Activated T-cell treated with anti-CD3 and anti-CD28 coated beads, Interleukin-2, amount 50 U/mL, for 72 hours (primary cell): ENCODE results near the gene STIL. TPM values are rescaled to one million over a fixed set of nuclear protein-coding genes. Genes with fewer than 3 reads are reported as not detected.

Experiments used
- ATAC-seq, 2 donors: fragments of 150-1000 bp; cut with Tn5 transposase; replicated peaks in 1 of 2; 2 replicates each; pipeline ENCODE4 v1.10.0; 2021; ENCODE audit warnings: moderate library complexity in 2 of 2, mild to moderate bottlenecking in 1 of 2
- DNase-seq, 2 donors: peaks; one replicate each; pipeline ENCODE4 v3.0.0; 2021 to 2022; ENCODE audit warnings: mixed read lengths in 1 of 2
- H3K27ac Mint-ChIP-seq: one replicate; pipeline ENCODE4 v1.8.0; 2022; ENCODE audit warnings: mild to moderate bottlenecking, moderate library complexity, mixed read lengths
- H3K27me3 Mint-ChIP-seq: one replicate; pipeline ENCODE4 v1.8.0; 2022; ENCODE audit warnings: low read depth, mixed read lengths
- H3K36me3 Mint-ChIP-seq, 2 donors: one replicate each; pipeline ENCODE4 v1.8.0; 2022; ENCODE audit warnings: mixed read lengths in 2 of 2, mild to moderate bottlenecking in 1 of 2; ENCODE audit not compliant: insufficient read depth in 2 of 2
- H3K4me1 Mint-ChIP-seq: one replicate; pipeline ENCODE4 v1.8.0; 2022; ENCODE audit warnings: low read depth, mixed read lengths
- H3K4me3 Mint-ChIP-seq, 2 donors: one replicate each; pipeline ENCODE4 v1.8.0; 2022; ENCODE audit warnings: mild to moderate bottlenecking in 2 of 2, mixed read lengths in 2 of 2, moderate library complexity in 2 of 2
- H3K9me3 Mint-ChIP-seq, 2 donors: one replicate each; pipeline ENCODE4 v1.8.0; 2022; ENCODE audit warnings: mixed read lengths in 2 of 2
- total RNA-seq, 2 donors: library from RNA; stranded (reverse); gene quantifications; one replicate each; pipeline ENCODE4 v1.2.3, GENCODE V29; 2022

The STIL gene
- total RNA-seq, 2 donors from 2014 or later, result 26.8 to 32.2 TPM

- Mint-ChIP-seq H3K4me3 (no peak overlapping the region), H3K4me1 (no peaks in the 10 kb centered on the region), H3K27ac (no peak overlapping the region), H3K36me3 (no peaks in the 10 kb centered on the region), H3K27me3 (peaks cover 6% of the 10 kb centered on the region), H3K9me3 (no peaks in the 10 kb centered on the region)
- DNase-seq, result no peak
- ATAC-seq, result no peak
Observed at GRCh38 chr1:47219001-47219400, 94.9 kb downstream of the STIL start.

- H3K4me3 Mint-ChIP-seq, result no peak overlapping the region
- ATAC-seq (no peak), DNase-seq (no peak)
- H3K36me3 Mint-ChIP-seq, result no peaks in the 10 kb centered on the region
- H3K9me3 Mint-ChIP-seq, result no peaks in the 10 kb centered on the region
- H3K4me1 Mint-ChIP-seq, result no peaks in the 10 kb centered on the region
- no peak overlapping the region for H3K27ac Mint-ChIP-seq
- peaks cover 6% of the 10 kb centered on the region for H3K27me3 Mint-ChIP-seq
Observed at GRCh38 chr1:47216278-47217059, 97.5 kb downstream of the STIL start.

- H3K36me3 Mint-ChIP-seq, result no peaks in the 10 kb centered on the region
- no peaks in the 10 kb centered on the region for H3K9me3 Mint-ChIP-seq
- no peak for DNase-seq
Observed at GRCh38 chr1:47215713-47216112, 98.2 kb downstream of the STIL start.

GRCh38 chr1:47214549-47214948, 99.4 kb downstream of the STIL start:
- no peaks in the 10 kb centered on the region for H3K36me3 Mint-ChIP-seq
- H3K4me3 Mint-ChIP-seq, result no peak overlapping the region
- no peak overlapping the region for H3K27ac Mint-ChIP-seq
- ATAC-seq, result no peak
- peaks cover 10% of the 10 kb centered on the region for H3K27me3 Mint-ChIP-seq
- H3K9me3 Mint-ChIP-seq, result no peaks in the 10 kb centered on the region
- DNase-seq, result no peak
- H3K4me1 Mint-ChIP-seq, result no peaks in the 10 kb centered on the region

More at GRCh38 chr1:47215713-47216112, 98.2 kb downstream of the STIL start:
- Mint-ChIP-seq H3K27me3 (peaks cover 6% of the 10 kb centered on the region), H3K4me3 (no peak overlapping the region), H3K27ac (no peak overlapping the region), H3K4me1 (no peaks in the 10 kb centered on the region)
- ATAC-seq, result no peak

- ATAC-seq, result no peak
- Mint-ChIP-seq H3K27me3 (peaks cover 16% of the 10 kb centered on the region), H3K36me3 (no peaks in the 10 kb centered on the region), H3K4me1 (no peaks in the 10 kb centered on the region), H3K27ac (no peak overlapping the region), H3K4me3 (no peak overlapping the region), H3K9me3 (no peaks in the 10 kb centered on the region)
- no peak for DNase-seq
Observed at GRCh38 chr1:47213230-47213963, 100.5 kb downstream of the STIL start.

GRCh38 chr1:47212636-47213229, 101.2 kb downstream of the STIL start:
- Mint-ChIP-seq H3K27me3 (peaks cover 16% of the 10 kb centered on the region), H3K4me1 (no peaks in the 10 kb centered on the region), H3K9me3 (no peaks in the 10 kb centered on the region), H3K36me3 (no peaks in the 10 kb centered on the region), H3K27ac (no peak overlapping the region), H3K4me3 (no peak overlapping the region)
- DNase-seq (no peak), ATAC-seq (no peak)

GRCh38 chr1:47211796-47212269, 102.1 kb downstream of the STIL start:
- no peak for DNase-seq
- Mint-ChIP-seq H3K9me3 (no peaks in the 10 kb centered on the region), H3K27me3 (peaks cover 16% of the 10 kb centered on the region), H3K27ac (no peak overlapping the region), H3K36me3 (no peaks in the 10 kb centered on the region), H3K4me3 (no peak overlapping the region), H3K4me1 (no peaks in the 10 kb centered on the region)
- no peak for ATAC-seq

GRCh38 chr1:47210666-47211065, 103.3 kb downstream of the STIL start:
- no peaks in the 10 kb centered on the region for H3K4me1 Mint-ChIP-seq
- no peaks in the 10 kb centered on the region for H3K9me3 Mint-ChIP-seq
- DNase-seq, result no peak
- no peak for ATAC-seq
- H3K36me3 Mint-ChIP-seq, result no peaks in the 10 kb centered on the region
- no peak overlapping the region for H3K27ac Mint-ChIP-seq
- H3K27me3 Mint-ChIP-seq, result peaks cover 16% of the 10 kb centered on the region
- H3K4me3 Mint-ChIP-seq, result no peak overlapping the region

- H3K27ac Mint-ChIP-seq, result no peak overlapping the region
- peaks cover 17% of the 10 kb centered on the region for H3K27me3 Mint-ChIP-seq
- H3K4me1 Mint-ChIP-seq, result no peaks in the 10 kb centered on the region
- H3K36me3 Mint-ChIP-seq, result no peaks in the 10 kb centered on the region
- ATAC-seq, result no peak
- H3K4me3 Mint-ChIP-seq, result no peak overlapping the region
- no peak for DNase-seq
- H3K9me3 Mint-ChIP-seq, result no peaks in the 10 kb centered on the region
Observed at GRCh38 chr1:47209725-47210325, 104.1 kb downstream of the STIL start.

GRCh38 chr1:47209091-47209490, 104.9 kb downstream of the STIL start:
- Mint-ChIP-seq H3K4me1 (no peaks in the 10 kb centered on the region), H3K27me3 (peaks cover 24% of the 10 kb centered on the region), H3K4me3 (no peak overlapping the region), H3K27ac (no peak overlapping the region), H3K36me3 (no peaks in the 10 kb centered on the region), H3K9me3 (no peaks in the 10 kb centered on the region)
- DNase-seq, result no peak
- no peak for ATAC-seq

GRCh38 chr1:47208374-47208850, 105.5 kb downstream of the STIL start:
- Mint-ChIP-seq H3K27me3 (peaks cover 29% of the 10 kb centered on the region), H3K9me3 (no peaks in the 10 kb centered on the region), H3K4me1 (no peaks in the 10 kb centered on the region), H3K27ac (no peak overlapping the region), H3K36me3 (no peaks in the 10 kb centered on the region), H3K4me3 (no peak overlapping the region)
- DNase-seq (no peak), ATAC-seq (no peak)

GRCh38 chr1:47207803-47208373, 106.1 kb downstream of the STIL start:
- H3K27me3 Mint-ChIP-seq, result peaks cover 34% of the 10 kb centered on the region
- H3K4me3 Mint-ChIP-seq, result no peak overlapping the region
- ATAC-seq (peak; percentile 91), DNase-seq (peak; percentile 24 to 28)
- no peaks in the 10 kb centered on the region for H3K9me3 Mint-ChIP-seq
- H3K36me3 Mint-ChIP-seq, result no peaks in the 10 kb centered on the region
- no peaks in the 10 kb centered on the region for H3K4me1 Mint-ChIP-seq
- no peak overlapping the region for H3K27ac Mint-ChIP-seq
